Caki2 (cell line): Measurements from ENCODE around the gene KCNK16. TPM values are rescaled to one million over a fixed set of nuclear protein-coding genes. Genes with fewer than 3 reads are reported as not detected.

Experiments used
- total RNA-seq: library from RNA; depleted of rRNA; stranded (reverse); fragments of >200 nt; shearing (Covaris generic); gene quantifications from 2 replicates; pipeline ENCODE4 v1.2.3, GENCODE V29; 2014; ENCODE audit warnings: low replicate concordance; rRNA removed

Gene KCNK16
- total RNA-seq, 1 experiment from 2014 or later: not detected

Other genes starting within 250 kb of the KCNK16 start
- gene SAYSD1, start 207.5 kb downstream of the KCNK16 start, total RNA-seq: 7.6 and 9.1 TPM in 2 replicates
- 0.74 and 3.0 TPM in 2 replicates for gene KCNK5, start 93.2 kb downstream of the KCNK16 start, total RNA-seq
- gene KCNK17, start 8.3 kb downstream of the KCNK16 start, total RNA-seq: not detected in 2 replicates